ENCODE results near the gene NCBP1. TPM values are rescaled to one million over a fixed set of nuclear protein-coding genes. Genes with fewer than 3 reads are reported as not detected.

Gene NCBP1
- total and polyA plus RNA-seq, 9 of the 15 experiments (the other 6 are each of a cell fraction or from before 2014, with no cell fraction given): 29.4 to 69.7 (median 57.5) TPM

DNA sequence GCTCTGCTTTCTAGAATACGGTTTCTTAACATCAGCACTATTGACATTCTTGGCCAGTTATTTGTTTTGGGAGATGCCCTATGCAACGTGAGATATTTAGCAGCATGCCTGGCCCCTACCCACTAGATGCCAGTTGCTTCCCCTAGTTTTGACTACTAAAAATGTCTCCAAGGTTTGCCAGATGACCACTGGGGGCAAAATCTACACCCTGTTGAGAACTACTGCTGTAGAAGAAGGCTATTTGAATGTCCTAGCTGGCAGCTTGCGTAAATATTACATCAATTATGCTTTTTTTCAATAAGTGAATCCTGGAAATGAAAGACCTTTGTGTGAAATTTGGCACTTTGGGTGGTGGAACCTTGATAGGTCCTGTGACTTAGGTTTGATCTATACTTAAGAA lies 5.0 kb downstream of the NCBP1 start:
- H3K27ac ChIP-seq (ENCODE audit: extremely low read depth, low read depth, low read length): no peak overlapping the region
- no peaks in the 10 kb centered on the region for H3K9me3 ChIP-seq (replicated peaks; ENCODE audit: control insufficient read depth, insufficient read depth, low read depth, low read length)
- H3K27me3 ChIP-seq (ENCODE audit: control insufficient read depth in 2 of 2, insufficient read depth in 2 of 2, low read length in 2 of 2): no peaks in the 10 kb centered on the region
- ChIA-PET CTCF (ENCODE audit: low intra/inter-chr PET ratio) (no interaction called here), POLR2A (interaction anchor here (0.6 to 1.2 kb wide), 3 partner anchors 18 to 40 kb away, joined by 3 to 4 read pairs (median 3); no protein-coding TSS in a partner anchor)
- intact Hi-C loops (cut with micrococcal nuclease): no loop called here
- FAIRE-seq: no peak
- H3K79me2 ChIP-seq (ENCODE audit: control insufficient read depth, insufficient read depth, low read length): peaks cover 81% of the 10 kb centered on the region
- in situ Hi-C loops (cut with MboI): no loop called here
- peak; percentile 44; the same call in 1 of the 3 replicates for ATAC-seq
- H3K9me1 ChIP-seq (ENCODE audit: control insufficient read depth, insufficient read depth, low read length): peaks cover 6% of the 10 kb centered on the region
- H3K36me3 ChIP-seq (ENCODE audit: control insufficient read depth, insufficient read depth, low read length): peaks cover 65% of the 10 kb centered on the region
- BruUV-seq (replicated peaks): no TSS peak
- peak in 1 of 4 experiments; percentile 17 for DNase-seq (ENCODE audit: extremely low read depth in 1 of 4, low spot score in 3 of 4)
- H3K4me1 ChIP-seq (replicated peaks in 1 of 2; ENCODE audit: control insufficient read depth in 2 of 2, insufficient read depth in 2 of 2, low read length in 2 of 2): peaks cover 0 to 16% of the 10 kb centered on the region in 2 experiments; a peak in 3 of 5 replicates
- 80% methylated on average over 3 of the region's 3 CpGs for WGBS (ENCODE audit: insufficient coverage, low coverage, missing lambda C conversion rate)
- no peak overlapping the region for H3K9ac ChIP-seq (ENCODE audit: insufficient read depth in 1 of 2, low read depth in 2 of 2, low read length in 2 of 2)
- peak in 2 of 3 experiments; percentile 30 to 43; a peak in 3 of 6 replicates for TF ChIP-seq CTCF (IDR thresholded peaks at IDR 0.05 in 2 of 3, conservative IDR thresholded peaks at IDR 0.05 in 1 of 3; ENCODE audit: insufficient read depth in 2 of 3, low read depth in 1 of 3, low read length in 3 of 3)
- TF ChIP-seq SRSF3 (IDR thresholded peaks at IDR 0.05; ENCODE audit: insufficient read depth, low read length): no peak
- TF ChIP-seq POLR2H (tag; IDR thresholded peaks at IDR 0.05; ENCODE audit: low read depth): no peak
- no peak for TF ChIP-seq RBBP5 (IDR thresholded peaks at IDR 0.05; ENCODE audit: borderline replicate concordance, insufficient read depth, low read length, poor library complexity, severe bottlenecking)
- TF ChIP-seq ARID4B (CRISPR knock-in tag; IDR thresholded peaks at IDR 0.05): no peak
- no peak for TF ChIP-seq MCM5 (IDR thresholded peaks at IDR 0.05; ENCODE audit: low read depth)
- peaks cover 8% of the 10 kb centered on the region for H4K20me1 ChIP-seq (replicated peaks; ENCODE audit: control insufficient read depth, insufficient read depth, low read length)
- H3K4me2 ChIP-seq (ENCODE audit: insufficient read depth, low read length): no peak overlapping the region
- H3K4me3 ChIP-seq: no peak overlapping the region
- H2AFZ ChIP-seq (ENCODE audit: low read depth, low read length): no peak overlapping the region
